GM08714 (cell line): ENCODE measurements around the gene ETV3.

Experiments used
- H3K4me3 ChIP-seq: fragments of 200-500 bp; sonication (Bioruptor generic); 2 replicates; pipeline ENCODE4 v1.5.1; 2014; ENCODE audit warnings: mild to moderate bottlenecking, low read length, inconsistent platforms
- ZNF274 ChIP-seq: IDR thresholded peaks from 2 replicates; pipeline ENCODE4 v1.6.1; 2012; ENCODE audit warnings: mild to moderate bottlenecking, low read depth, low read length

The ETV3 gene

GRCh38 chr1:157115429-157115838, 22.8 kb downstream of the ETV3 start:
- H3K4me3 ChIP-seq, result no peak overlapping the region
- TF ChIP-seq ZNF274, result no peak

GRCh38 chr1:157114183-157115121, 23.7 kb downstream of the ETV3 start:
- no peak for TF ChIP-seq ZNF274
- no peak overlapping the region for H3K4me3 ChIP-seq

- no peak for TF ChIP-seq ZNF274
- H3K4me3 ChIP-seq, result no peak overlapping the region
These were observed 24.6 kb downstream of the ETV3 start for GRCh38 chr1:157113631-157114030.

- no peak overlapping the region for H3K4me3 ChIP-seq
- no peak for TF ChIP-seq ZNF274
These were observed 25.1 kb downstream of the ETV3 start for GRCh38 chr1:157113106-157113505.

- no peak for TF ChIP-seq ZNF274
- no peak overlapping the region for H3K4me3 ChIP-seq
These were observed 25.9 kb downstream of the ETV3 start for GRCh38 chr1:157112186-157112867.

GRCh38 chr1:157111396-157112165, 26.6 kb downstream of the ETV3 start:
- no peak overlapping the region for H3K4me3 ChIP-seq
- TF ChIP-seq ZNF274, result no peak

- H3K4me3 ChIP-seq, result no peak overlapping the region
- TF ChIP-seq ZNF274, result no peak
These were observed 27.5 kb downstream of the ETV3 start for GRCh38 chr1:157110686-157111085.

GRCh38 chr1:157110003-157110402, 28.2 kb downstream of the ETV3 start:
- no peak overlapping the region for H3K4me3 ChIP-seq
- TF ChIP-seq ZNF274, result no peak

GRCh38 chr1:157108448-157108847, 29.7 kb downstream of the ETV3 start:
- no peak overlapping the region for H3K4me3 ChIP-seq
- no peak for TF ChIP-seq ZNF274

- H3K4me3 ChIP-seq, result no peak overlapping the region
- no peak for TF ChIP-seq ZNF274
These were observed 30.5 kb downstream of the ETV3 start for GRCh38 chr1:157107702-157108101.

- TF ChIP-seq ZNF274, result no peak
- H3K4me3 ChIP-seq, result no peak overlapping the region
These were observed 31.4 kb downstream of the ETV3 start for GRCh38 chr1:157106813-157107189.

- no peak overlapping the region for H3K4me3 ChIP-seq
- no peak for TF ChIP-seq ZNF274
These were observed 32.0 kb downstream of the ETV3 start for GRCh38 chr1:157105988-157106812.

- H3K4me3 ChIP-seq, result no peak overlapping the region
- no peak for TF ChIP-seq ZNF274
These were observed 32.8 kb downstream of the ETV3 start for GRCh38 chr1:157105298-157105987.
